PFSK-1 (cell line): ENCODE data around the gene TGFB2.

Source experiments
- POLR2AphosphoS5 ChIP-seq: IDR thresholded peaks from 2 replicates; pipeline ENCODE4 v1.6.1; 2012; ENCODE audit warnings: low read depth, mild to moderate bottlenecking, control low read depth, low read length, moderate library complexity
- SIN3A ChIP-seq: IDR thresholded peaks from 2 replicates; pipeline ENCODE4 v1.6.1; 2012; ENCODE audit warnings: mild to moderate bottlenecking, low read length, moderate library complexity, borderline replicate concordance; ENCODE audit not compliant: insufficient read depth
- TF ChIP-seq, protein P1 (sequence below), 2 experiments: IDR thresholded peaks; 2 replicates each; pipeline versions ENCODE4 v1.6.1 to v1.8.0; 2011 to 2012; ENCODE audit warnings: low read depth in 2 of 2, low read length in 2 of 2, control low read depth in 1 of 2, inconsistent platforms in 1 of 2, mild to moderate bottlenecking in 1 of 2, moderate library complexity in 1 of 2; ENCODE audit not compliant: insufficient read depth in 1 of 2

GRCh38 chr1:218363141-218363540 is 18.0 kb downstream of the TGFB2 start:
- TF ChIP-seq POLR2AphosphoS5: no peak
- no peak for TF ChIP-seq SIN3A
- TF ChIP-seq, protein P1, sequence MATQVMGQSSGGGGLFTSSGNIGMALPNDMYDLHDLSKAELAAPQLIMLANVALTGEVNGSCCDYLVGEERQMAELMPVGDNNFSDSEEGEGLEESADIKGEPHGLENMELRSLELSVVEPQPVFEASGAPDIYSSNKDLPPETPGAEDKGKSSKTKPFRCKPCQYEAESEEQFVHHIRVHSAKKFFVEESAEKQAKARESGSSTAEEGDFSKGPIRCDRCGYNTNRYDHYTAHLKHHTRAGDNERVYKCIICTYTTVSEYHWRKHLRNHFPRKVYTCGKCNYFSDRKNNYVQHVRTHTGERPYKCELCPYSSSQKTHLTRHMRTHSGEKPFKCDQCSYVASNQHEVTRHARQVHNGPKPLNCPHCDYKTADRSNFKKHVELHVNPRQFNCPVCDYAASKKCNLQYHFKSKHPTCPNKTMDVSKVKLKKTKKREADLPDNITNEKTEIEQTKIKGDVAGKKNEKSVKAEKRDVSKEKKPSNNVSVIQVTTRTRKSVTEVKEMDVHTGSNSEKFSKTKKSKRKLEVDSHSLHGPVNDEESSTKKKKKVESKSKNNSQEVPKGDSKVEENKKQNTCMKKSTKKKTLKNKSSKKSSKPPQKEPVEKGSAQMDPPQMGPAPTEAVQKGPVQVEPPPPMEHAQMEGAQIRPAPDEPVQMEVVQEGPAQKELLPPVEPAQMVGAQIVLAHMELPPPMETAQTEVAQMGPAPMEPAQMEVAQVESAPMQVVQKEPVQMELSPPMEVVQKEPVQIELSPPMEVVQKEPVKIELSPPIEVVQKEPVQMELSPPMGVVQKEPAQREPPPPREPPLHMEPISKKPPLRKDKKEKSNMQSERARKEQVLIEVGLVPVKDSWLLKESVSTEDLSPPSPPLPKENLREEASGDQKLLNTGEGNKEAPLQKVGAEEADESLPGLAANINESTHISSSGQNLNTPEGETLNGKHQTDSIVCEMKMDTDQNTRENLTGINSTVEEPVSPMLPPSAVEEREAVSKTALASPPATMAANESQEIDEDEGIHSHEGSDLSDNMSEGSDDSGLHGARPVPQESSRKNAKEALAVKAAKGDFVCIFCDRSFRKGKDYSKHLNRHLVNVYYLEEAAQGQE (IDR thresholded peaks at IDR 0.05; ENCODE audit: insufficient read depth in 1 of 2, low read depth in 2 of 2, low read length in 2 of 2): no peak
